AG04450 (cell line): Measurements from ENCODE around the gene NPAT. TPM values are rescaled to one million over a fixed set of nuclear protein-coding genes. Genes with fewer than 3 reads are reported as not detected.

Source experiments
- CTCF ChIA-PET: fragments of 300-600, 350-600 bp; formaldehyde crosslinking; extraction: SDS; loops from one replicate; lab custom pipeline; 2022; ENCODE audit warnings: antibody characterized with exemption, inconsistent platforms; lab: Charles Lee
- POLR2A ChIA-PET: fragments of 350-600 bp; formaldehyde crosslinking; extraction: SDS; loops from one replicate; lab custom pipeline; 2021; ENCODE audit warnings: antibody characterized with exemption, inconsistent platforms; lab: Yijun Ruan, JAX
- DNase-seq: peaks from one replicate; pipeline ENCODE4 v3.0.0-alpha.2; 2011; ENCODE audit warnings: low read depth, low spot score
- H3K27ac ChIP-seq: one replicate; pipeline ENCODE4 v1.5.1; 2012; ENCODE audit warnings: low read depth, low read length, control low read depth
- H3K27me3 ChIP-seq: one replicate; pipeline ENCODE4 v1.6.0; 2012; ENCODE audit warnings: low read length; ENCODE audit not compliant: control insufficient read depth, insufficient read depth
- H3K4me3 ChIP-seq: 2 replicates; pipeline ENCODE4 v1.5.1; 2011; ENCODE audit warnings: mild to moderate bottlenecking, low read depth, low read length, control low read depth
- H3K9me3 ChIP-seq: 2 replicates; pipeline ENCODE4 v1.5.1; 2012; ENCODE audit warnings: low read length; ENCODE audit not compliant: control insufficient read depth, insufficient read depth
- polyA plus RNA-seq: library from polyadenylated mRNA; depleted of rRNA; stranded (reverse); fragments of >200 nt; gene quantifications from 2 replicates; pipeline ENCODE4 v1.2.3, GENCODE V29; 2011
- TF ChIP-seq, protein P1 (sequence below): IDR thresholded peaks from 2 replicates; pipeline ENCODE4 v1.5.1; 2011; ENCODE audit warnings: low read depth, low read length, control low read depth, inconsistent platforms

Gene NPAT
- polyA plus RNA-seq, 1 experiment = 9.9 TPM

DNA sequence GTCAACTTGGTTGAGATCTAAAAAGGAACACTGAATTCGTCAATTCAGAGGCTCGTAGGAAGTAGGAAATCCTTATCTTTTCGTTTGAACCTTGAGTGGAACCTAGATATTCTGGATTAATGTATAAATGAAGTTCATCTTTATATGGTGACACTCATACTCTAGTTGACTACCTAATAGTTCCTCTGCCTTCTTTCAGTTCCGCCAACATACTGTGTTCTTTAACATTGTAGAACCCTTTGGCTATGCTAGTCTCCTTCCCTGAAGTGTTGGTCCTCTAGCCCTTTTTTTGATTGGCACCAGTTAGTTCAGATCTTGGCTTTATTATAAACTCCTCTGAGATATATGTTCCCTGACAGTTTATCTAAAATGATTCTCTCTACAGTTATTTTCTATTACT, 1.9 kb upstream of the NPAT start:
- ChIA-PET CTCF (interaction anchor here (2.0 to 2.4 kb wide), 2 partner anchors 12 to 106 kb away, joined by 6 to 9 read pairs; no protein-coding TSS in a partner anchor), POLR2A (no interaction called here)
- Histone ChIP-seq H3K4me3 (peak overlapping the region; percentile 84), H3K27me3 (no peaks in the 10 kb centered on the region), H3K9me3 (no peaks in the 10 kb centered on the region), H3K27ac (no peak overlapping the region)
- TF ChIP-seq, protein P1, sequence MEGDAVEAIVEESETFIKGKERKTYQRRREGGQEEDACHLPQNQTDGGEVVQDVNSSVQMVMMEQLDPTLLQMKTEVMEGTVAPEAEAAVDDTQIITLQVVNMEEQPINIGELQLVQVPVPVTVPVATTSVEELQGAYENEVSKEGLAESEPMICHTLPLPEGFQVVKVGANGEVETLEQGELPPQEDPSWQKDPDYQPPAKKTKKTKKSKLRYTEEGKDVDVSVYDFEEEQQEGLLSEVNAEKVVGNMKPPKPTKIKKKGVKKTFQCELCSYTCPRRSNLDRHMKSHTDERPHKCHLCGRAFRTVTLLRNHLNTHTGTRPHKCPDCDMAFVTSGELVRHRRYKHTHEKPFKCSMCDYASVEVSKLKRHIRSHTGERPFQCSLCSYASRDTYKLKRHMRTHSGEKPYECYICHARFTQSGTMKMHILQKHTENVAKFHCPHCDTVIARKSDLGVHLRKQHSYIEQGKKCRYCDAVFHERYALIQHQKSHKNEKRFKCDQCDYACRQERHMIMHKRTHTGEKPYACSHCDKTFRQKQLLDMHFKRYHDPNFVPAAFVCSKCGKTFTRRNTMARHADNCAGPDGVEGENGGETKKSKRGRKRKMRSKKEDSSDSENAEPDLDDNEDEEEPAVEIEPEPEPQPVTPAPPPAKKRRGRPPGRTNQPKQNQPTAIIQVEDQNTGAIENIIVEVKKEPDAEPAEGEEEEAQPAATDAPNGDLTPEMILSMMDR = no peak
- no peak for DNase-seq

DNA sequence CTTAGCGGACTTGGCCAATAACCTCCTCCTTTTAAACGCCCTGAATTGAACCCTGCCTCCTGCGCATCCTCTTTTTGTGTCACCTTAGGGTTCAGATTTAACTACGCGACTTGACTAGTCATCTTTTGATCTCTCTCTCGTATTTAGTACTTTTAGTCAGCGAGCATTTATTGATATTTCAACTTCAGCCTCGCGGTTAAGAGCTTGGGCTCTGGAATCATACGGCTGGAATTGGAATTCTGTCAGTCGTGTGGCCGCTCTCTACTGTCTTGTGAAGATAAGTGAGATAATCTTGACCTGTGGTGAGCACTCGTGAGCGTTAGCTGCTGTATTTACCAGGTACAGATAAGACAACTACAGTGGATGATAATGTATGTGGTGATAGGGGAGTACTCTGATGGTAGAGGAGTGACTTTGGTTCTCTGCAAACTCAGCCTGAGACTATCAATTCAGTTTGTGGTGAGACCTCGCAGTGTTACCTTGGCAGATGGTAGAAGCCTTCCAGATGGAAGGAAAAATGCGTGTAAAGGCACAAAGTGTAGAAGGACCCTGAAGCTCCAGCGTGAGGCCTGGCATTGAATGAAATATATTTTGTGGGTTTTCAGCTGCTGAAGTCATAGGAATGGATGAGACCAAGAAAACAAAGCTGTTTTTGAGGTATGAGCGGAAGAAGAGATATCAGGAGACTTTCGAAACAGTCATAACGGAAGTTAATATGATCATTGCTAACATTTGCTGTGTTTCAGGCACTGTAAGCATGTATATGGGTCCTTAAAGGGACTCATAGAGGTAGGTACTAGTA, 1.1 kb upstream of the NPAT start:
- ChIA-PET POLR2A (interaction anchor here (0.9 to 2.0 kb wide), 3 partner anchors 13 to 441 kb away, joined by 3 to 5 read pairs (median 4); partner anchors contain the start of genes CUL5 and DDX10), CTCF (interaction anchor here (0.5 to 2.4 kb wide), 14 partner anchors 10 to 430 kb away, joined by 3 to 9 read pairs (median 4); partner anchors contain the start of gene CUL5)
- TF ChIP-seq, protein P1 = no peak
- peak overlapping the region; percentile 96 for H3K27ac ChIP-seq
- H3K27me3 ChIP-seq = no peaks in the 10 kb centered on the region
- no peaks in the 10 kb centered on the region for H3K9me3 ChIP-seq
- no peak for DNase-seq
- H3K4me3 ChIP-seq = peak overlapping the region; percentile 84

DNA sequence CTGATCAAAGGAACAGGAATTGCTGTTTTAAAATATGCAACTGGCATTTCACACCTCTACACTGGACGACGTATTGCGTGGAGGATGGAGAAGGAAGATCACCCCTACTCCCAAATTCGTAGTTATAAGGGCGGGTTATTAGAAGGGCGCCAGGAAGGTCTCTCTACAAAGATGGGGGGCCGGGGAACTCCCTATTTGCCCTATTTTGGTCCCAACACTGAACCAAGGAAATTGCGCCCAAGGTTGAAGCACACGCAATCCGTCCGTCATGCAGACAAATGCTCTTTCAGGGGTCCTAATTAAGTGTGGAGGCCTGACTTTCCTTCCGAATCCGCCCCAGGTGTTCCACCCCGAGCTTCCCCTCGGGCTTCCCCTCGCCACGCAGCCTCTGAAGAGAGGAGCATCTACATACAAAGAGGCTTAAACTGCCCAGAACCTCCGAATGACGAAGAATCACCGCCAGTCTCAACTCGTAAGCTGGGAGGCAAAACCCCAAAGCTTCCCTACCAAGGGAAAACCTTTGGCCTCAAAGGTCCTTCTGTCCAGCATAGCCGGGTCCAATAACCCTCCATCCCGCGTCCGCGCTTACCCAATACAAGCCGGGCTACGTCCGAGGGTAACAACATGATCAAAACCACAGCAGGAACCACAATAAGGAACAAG, 396 bp downstream of the NPAT start:
- TF ChIP-seq, protein P1 = no peak
- H3K9me3 ChIP-seq = no peaks in the 10 kb centered on the region
- H3K27me3 ChIP-seq = no peaks in the 10 kb centered on the region
- POLR2A ChIA-PET = interaction anchor here (0.6 to 2.0 kb wide), 4 partner anchors 62 to 264 kb away, joined by 3 to 4 read pairs (median 4); partner anchors contain the start of gene CUL5
- CTCF ChIA-PET = interaction anchor here (0.6 to 2.4 kb wide), 7 partner anchors 9 to 431 kb away, joined by 3 to 9 read pairs (median 3); no protein-coding TSS in a partner anchor
- H3K27ac ChIP-seq = peak overlapping the region; percentile 90
- H3K4me3 ChIP-seq = peak overlapping the region; percentile 86
- DNase-seq = no peak

DNA sequence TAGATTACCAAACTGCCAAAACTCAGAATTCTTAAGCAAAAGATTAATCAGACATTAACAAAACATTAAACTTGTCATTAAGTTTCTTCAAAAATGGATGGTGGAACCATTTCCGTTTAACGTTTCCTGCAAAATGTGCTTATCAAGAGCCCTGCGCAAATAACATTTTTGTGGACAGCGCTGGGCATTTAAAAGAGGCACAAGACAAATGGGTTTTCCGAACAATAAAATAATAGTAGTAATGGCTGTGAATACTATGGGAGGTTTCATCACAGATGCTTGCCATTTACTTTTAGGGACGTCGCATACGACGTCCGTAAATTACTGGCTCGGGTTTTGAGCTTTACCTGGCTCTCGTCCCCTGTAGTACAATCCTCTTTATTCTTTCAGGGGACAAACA, 1.1 kb downstream of the NPAT start:
- ChIA-PET CTCF (interaction anchor here (0.6 to 1.0 kb wide), 2 partner anchors 212 to 368 kb away, joined by 3 read pairs; partner anchors contain the start of gene CUL5), POLR2A (interaction anchor here (2.0 kb wide), 1 partner anchor 212 kb away, joined by 4 read pairs; the partner anchor contains the start of gene CUL5)
- Histone ChIP-seq H3K4me3 (peak overlapping the region; percentile 86), H3K9me3 (no peaks in the 10 kb centered on the region), H3K27me3 (no peaks in the 10 kb centered on the region), H3K27ac (no peak overlapping the region)
- TF ChIP-seq, protein P1 = no peak
- DNase-seq = no peak
